Motor neuron (in vitro differentiated cells): ENCODE data around the gene SLC5A2. TPM values are rescaled to one million over a fixed set of nuclear protein-coding genes. Genes with fewer than 3 reads are reported as not detected.
"Not testable (repeated sequence)": the region's sequence is repeated elsewhere in the genome, so short reads cannot be mapped to it uniquely, and the experiment has no call there.

Experiments
- ATAC-seq, 8 experiments: fragments of 200-7000 bp; cut with Tn5 transposase; replicated peaks in 6 of 8; 2 replicates each; pipeline ENCODE4 v1.8.0; 2021; ENCODE audit warnings: mild to moderate bottlenecking in 8 of 8, moderate library complexity in 8 of 8
- H3K27ac ChIP-seq, 2 donors: fragments of 250-450 bp; sonication (Bioruptor Pico); 2 replicates each; pipeline ENCODE4 v1.9.0; 2021; ENCODE audit warnings: antibody characterized with exemption in 2 of 2, mild to moderate bottlenecking in 2 of 2, moderate library complexity in 1 of 2
- H3K4me1 ChIP-seq, 2 donors: fragments of 250-450 bp; sonication (Bioruptor Pico); replicated peaks in 1 of 2; 2 replicates each; pipeline ENCODE4 v1.6.1; 2021; ENCODE audit warnings: antibody characterized with exemption in 2 of 2, mild to moderate bottlenecking in 2 of 2, moderate library complexity in 1 of 2
- H3K4me3 ChIP-seq, 5 donors: fragments of 250-450 bp; sonication (Bioruptor Pico); 2 replicates each; pipeline ENCODE4 v1.9.0; 2021; ENCODE audit warnings: antibody characterized with exemption in 5 of 5, mild to moderate bottlenecking in 5 of 5, moderate library complexity in 4 of 5
- WGBS, 10 experiments: fragments of 450-650 bp; shearing (Covaris generic); methylation state at CpG; one replicate each; pipeline ENCODE4 v1.0.0; 2022; 5-methylcytosine and 5-hydroxymethylcytosine counted together
- in situ Hi-C, 9 experiments: fragments of 400-800 bp; cut with MboI; loops; one replicate each; pipeline ENCODE4 v1.15.0; 2021; ENCODE audit warnings: low sequenced_read_pairs in 9 of 9, low pct_unique_long_range_greater_than_20kb in 2 of 9; ENCODE audit not compliant: unreplicated experiment in 9 of 9
- total RNA-seq, 8 experiments: library from RNA; unstranded; fragments of 300-600 nt; gene quantifications; 2 replicates each; pipeline versions ENCODE4 v1.2.3 to v1.2.4, GENCODE V29; 2022

SLC5A2 gene
- total RNA-seq, 8 experiments from 2014 or later = 0.36 to 3.0 (median 2.5) TPM

- in situ Hi-C loops = loop anchor here in 1 of 9 experiments (25.0 kb wide), 1 partner anchor 148 kb away; no protein-coding TSS in a partner anchor
- H3K4me3 ChIP-seq, H3K4me1 ChIP-seq, ATAC-seq, H3K27ac ChIP-seq: not testable (repeated sequence)
- WGBS, 10 experiments = 36 to 88% (median 83%) methylated on average over 1 to 4 of the region's 4 CpGs; no CpG with 5 or more reads in 4 of the 10 experiments
These were observed 56.8 kb downstream of the SLC5A2 start for GRCh38 chr16:31539762-31540161.

Other genes starting within 250 kb of the SLC5A2 start
- gene ITGAM, start 223.1 kb upstream of the SLC5A2 start, total RNA-seq = 1 to 10 TPM in 2 of 8 experiments, under 1 TPM in 2, not detected in 4; 0.33 to 1.3 (median 0.95) TPM
- gene ITGAX, start 127.9 kb upstream of the SLC5A2 start, total RNA-seq = 10 to 100 TPM in 1 of 8 experiments, 1 to 10 TPM in 1, under 1 TPM in 3, not detected in 3; 0.08 to 90.0 (median 1.00) TPM
- gene ITGAD, start 89.8 kb upstream of the SLC5A2 start, total RNA-seq = under 1 TPM in 3 of 8 experiments, not detected in 5; 0.33 to 0.36 (median 0.35) TPM
- not detected for gene COX6A2, start 54.8 kb upstream of the SLC5A2 start, total RNA-seq
- gene ZNF843, start 40.3 kb upstream of the SLC5A2 start, total RNA-seq = 1 to 10 TPM in 6 of 8 experiments, under 1 TPM in 2; 0.25 to 4.1 (median 2.2) TPM
- 10 to 100 TPM in 3 of 8 experiments, 1 to 10 TPM in 5; 7.4 to 12.3 (median 9.4) TPM for gene ARMC5, start 23.6 kb upstream of the SLC5A2 start, total RNA-seq
- 10 to 100 TPM in 3 of 8 experiments, 1 to 10 TPM in 4, under 1 TPM in 1; 0.87 to 18.3 (median 3.0) TPM for gene TGFB1I1, start 11.0 kb upstream of the SLC5A2 start, total RNA-seq
- gene RUSF1, start 25.3 kb downstream of the SLC5A2 start, total RNA-seq = 10 to 100 TPM; 36.8 to 82.0 (median 56.6) TPM
- 1 to 10 TPM in 3 of 8 experiments, not detected in 5; 1.3 to 2.8 (median 2.3) TPM for gene AHSP, start 44.8 kb downstream of the SLC5A2 start, total RNA-seq